ENCODE data around the gene ANXA3. TPM values are rescaled to one million over a fixed set of nuclear protein-coding genes. Genes with fewer than 3 reads are reported as not detected.

ANXA3 gene
- total RNA-seq, 4 donors from 2014 or later, result 45.7 to 84.9 (median 61.1) TPM

DNA sequence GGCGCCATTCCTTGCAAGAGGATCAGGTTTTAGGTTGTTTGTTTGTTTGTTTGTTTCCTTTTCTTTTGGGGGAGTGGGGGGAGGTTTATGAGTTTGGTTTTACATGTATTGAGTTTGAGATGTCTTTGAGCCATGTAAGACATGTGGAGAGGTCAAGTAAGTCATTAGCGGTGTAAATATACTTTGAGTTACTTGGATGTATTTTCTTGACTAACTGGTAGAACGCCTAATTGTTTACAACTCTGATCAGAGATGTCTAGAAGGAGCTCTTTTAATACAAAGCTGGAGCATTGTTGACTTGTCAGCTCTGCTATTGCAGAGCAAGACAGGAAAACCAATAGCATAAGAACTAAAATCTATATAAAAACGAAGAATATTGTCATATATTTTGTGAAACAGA lies 57.1 kb downstream of the ANXA3 start:
- Histone ChIP-seq H3K27me3 (no peaks in the 10 kb centered on the region), H3K36me3 (peaks cover 0 to 13% (median 0%) of the 10 kb centered on the region in 3 donors), H3K27ac (no peak overlapping the region), H3K4me1 (peaks cover 0 to 8% (median 0%) of the 10 kb centered on the region in 3 donors), H3K9me3 (no peaks in the 10 kb centered on the region), H3K4me3 (no peak overlapping the region)
- TF ChIP-seq POLR2A (IDR thresholded peaks at IDR 0.05) (no peak), CTCF (IDR thresholded peaks at IDR 0.05) (no peak)
- intact Hi-C loops (cut with DNase I), result no loop called here
- no peak for DNase-seq
- 83 to 86% methylated on average over 4 of the region's 4 CpGs for WGBS, 2 donors

GRCh38 chr4:78609580-78609979 lies 58.0 kb downstream of the ANXA3 start:
- no peak overlapping the region for H3K27ac ChIP-seq
- intact Hi-C loops (cut with DNase I), result no loop called here
- H3K27me3 ChIP-seq, result no peaks in the 10 kb centered on the region
- peaks cover 0 to 11% (median 0%) of the 10 kb centered on the region in 3 donors for H3K4me1 ChIP-seq
- DNase-seq, result no peak
- H3K36me3 ChIP-seq, result peaks cover 0 to 10% (median 0%) of the 10 kb centered on the region in 3 donors
- no peak overlapping the region for H3K4me3 ChIP-seq
- WGBS, 2 donors, result 85 to 94% methylated on average over 4 of the region's 4 CpGs
- TF ChIP-seq CTCF (IDR thresholded peaks at IDR 0.05) (no peak), POLR2A (IDR thresholded peaks at IDR 0.05) (no peak)
- no peaks in the 10 kb centered on the region for H3K9me3 ChIP-seq

- no peaks in the 10 kb centered on the region for H3K27me3 ChIP-seq
- TF ChIP-seq POLR2A (IDR thresholded peaks at IDR 0.05), result no peak
- no peak for TF ChIP-seq CTCF (IDR thresholded peaks at IDR 0.05)
- WGBS, 2 donors, result 70 to 81% methylated on average over 3 of the region's 3 CpGs
- H3K9me3 ChIP-seq, result no peaks in the 10 kb centered on the region
- H3K27ac ChIP-seq, result no peak overlapping the region
- no peak overlapping the region for H3K4me3 ChIP-seq
- H3K4me1 ChIP-seq, result peaks cover 0 to 11% (median 0%) of the 10 kb centered on the region in 3 donors
- DNase-seq, result no peak
- intact Hi-C loops (cut with DNase I), result loop anchor here (5.0 kb wide), 1 partner anchor 257 kb away; no protein-coding TSS in a partner anchor
- peaks cover 0 to 9% (median 0%) of the 10 kb centered on the region in 3 donors for H3K36me3 ChIP-seq
These were observed 59.1 kb downstream of the ANXA3 start for GRCh38 chr4:78610546-78611214.

GRCh38 chr4:78611215-78611558 lies 59.6 kb downstream of the ANXA3 start:
- peaks cover 0 to 4% (median 0%) of the 10 kb centered on the region in 3 donors for H3K36me3 ChIP-seq
- H3K27me3 ChIP-seq, result no peaks in the 10 kb centered on the region
- intact Hi-C loops (cut with DNase I), result loop anchor here (5.0 kb wide), 1 partner anchor 256 kb away; no protein-coding TSS in a partner anchor
- H3K4me1 ChIP-seq, result peaks cover 0 to 11% (median 0%) of the 10 kb centered on the region in 3 donors
- WGBS, 2 donors, result 71 to 82% methylated on average over 2 of the region's 2 CpGs
- H3K9me3 ChIP-seq, result no peaks in the 10 kb centered on the region
- DNase-seq, result no peak
- H3K4me3 ChIP-seq, result no peak overlapping the region
- TF ChIP-seq POLR2A (IDR thresholded peaks at IDR 0.05) (no peak), CTCF (IDR thresholded peaks at IDR 0.05) (no peak)
- H3K27ac ChIP-seq, result no peak overlapping the region

GRCh38 chr4:78612398-78613178 lies 61.0 kb downstream of the ANXA3 start:
- Histone ChIP-seq H3K4me3 (no peak overlapping the region), H3K4me1 (peaks cover 0 to 11% (median 0%) of the 10 kb centered on the region in 3 donors), H3K36me3 (no peaks in the 10 kb centered on the region), H3K9me3 (no peaks in the 10 kb centered on the region), H3K27me3 (no peaks in the 10 kb centered on the region), H3K27ac (no peak overlapping the region)
- DNase-seq, result peak; percentile 0
- 54 to 61% methylated on average over 3 of the region's 3 CpGs for WGBS, 2 donors
- TF ChIP-seq CTCF (IDR thresholded peaks at IDR 0.05) (peak; percentile 32 to 84 (median 73)), POLR2A (IDR thresholded peaks at IDR 0.05) (no peak)
- intact Hi-C loops (cut with DNase I), result loop anchor here (5.0 kb wide), 1 partner anchor 255 kb away; no protein-coding TSS in a partner anchor

All from esophagus squamous epithelium (tissue), 5 donors.